ENCODE measurements around the gene GPR78.

The GPR78 gene

DNA sequence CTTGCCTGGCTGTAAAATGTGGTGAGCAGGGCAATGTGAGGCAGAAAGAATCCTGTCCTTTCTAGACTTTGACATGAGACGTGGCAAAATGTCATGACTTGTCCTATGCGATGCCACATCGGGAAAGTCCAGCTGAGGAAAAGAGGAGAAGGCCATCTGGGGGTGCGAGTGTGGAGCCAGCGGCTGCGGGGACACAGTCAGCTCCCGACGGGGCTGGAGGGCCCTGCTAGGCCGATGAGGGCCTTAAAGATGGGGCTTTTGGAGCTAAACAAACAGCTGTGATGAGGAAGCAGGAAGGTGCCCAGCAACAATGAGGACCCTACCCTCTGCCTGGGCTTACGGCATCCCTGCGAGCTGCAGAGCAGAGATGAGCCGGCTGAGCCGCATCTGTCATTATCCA lies 20.1 kb downstream of the GPR78 start:
- DNase-seq (ENCODE audit: low spot score) = no peak

DNA sequence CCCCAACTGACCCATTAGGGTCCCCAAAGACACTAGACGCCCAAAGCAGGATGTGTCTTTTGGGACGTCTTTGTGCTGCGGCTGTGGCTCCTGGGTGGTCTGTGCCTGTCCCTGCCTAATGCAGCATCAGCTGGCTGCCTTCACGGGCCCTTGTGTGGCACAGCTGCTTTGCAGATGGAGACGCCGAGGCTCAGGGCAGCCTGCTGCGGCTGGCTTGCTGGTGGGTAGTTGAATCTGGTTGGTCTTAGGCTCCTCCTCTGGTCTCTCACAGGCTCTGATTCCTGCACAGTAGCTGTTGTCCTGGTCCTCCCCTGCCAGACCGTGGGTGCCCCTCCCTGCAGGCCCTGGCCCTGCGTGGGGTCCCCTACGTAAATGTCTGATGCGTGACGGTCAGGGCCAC lies 20.5 kb downstream of the GPR78 start:
- DNase-seq (ENCODE audit: low spot score) = no peak

DNA sequence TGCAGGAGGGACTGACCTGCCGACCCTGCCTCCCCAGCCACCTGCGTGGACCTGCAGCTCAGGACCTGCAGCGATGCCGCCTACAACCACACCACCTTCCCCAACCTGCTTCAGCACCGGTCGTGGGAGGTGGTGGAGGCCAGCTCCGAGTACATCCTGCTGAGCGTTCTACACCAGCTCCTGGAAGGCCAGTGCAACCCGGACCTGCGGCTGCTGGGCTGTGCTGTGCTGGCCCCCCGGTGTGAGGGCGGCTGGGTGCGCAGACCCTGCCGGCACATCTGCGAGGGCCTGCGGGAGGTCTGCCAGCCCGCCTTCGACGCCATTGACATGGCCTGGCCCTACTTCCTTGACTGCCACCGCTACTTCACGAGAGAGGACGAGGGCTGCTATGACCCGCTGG lies 20.9 kb downstream of the GPR78 start:
- DNase-seq (ENCODE audit: low spot score) = no peak

- no peak for DNase-seq (ENCODE audit: low spot score)
Observed at GRCh38 chr4:8601556-8601955, 21.4 kb downstream of the GPR78 start.

DNA sequence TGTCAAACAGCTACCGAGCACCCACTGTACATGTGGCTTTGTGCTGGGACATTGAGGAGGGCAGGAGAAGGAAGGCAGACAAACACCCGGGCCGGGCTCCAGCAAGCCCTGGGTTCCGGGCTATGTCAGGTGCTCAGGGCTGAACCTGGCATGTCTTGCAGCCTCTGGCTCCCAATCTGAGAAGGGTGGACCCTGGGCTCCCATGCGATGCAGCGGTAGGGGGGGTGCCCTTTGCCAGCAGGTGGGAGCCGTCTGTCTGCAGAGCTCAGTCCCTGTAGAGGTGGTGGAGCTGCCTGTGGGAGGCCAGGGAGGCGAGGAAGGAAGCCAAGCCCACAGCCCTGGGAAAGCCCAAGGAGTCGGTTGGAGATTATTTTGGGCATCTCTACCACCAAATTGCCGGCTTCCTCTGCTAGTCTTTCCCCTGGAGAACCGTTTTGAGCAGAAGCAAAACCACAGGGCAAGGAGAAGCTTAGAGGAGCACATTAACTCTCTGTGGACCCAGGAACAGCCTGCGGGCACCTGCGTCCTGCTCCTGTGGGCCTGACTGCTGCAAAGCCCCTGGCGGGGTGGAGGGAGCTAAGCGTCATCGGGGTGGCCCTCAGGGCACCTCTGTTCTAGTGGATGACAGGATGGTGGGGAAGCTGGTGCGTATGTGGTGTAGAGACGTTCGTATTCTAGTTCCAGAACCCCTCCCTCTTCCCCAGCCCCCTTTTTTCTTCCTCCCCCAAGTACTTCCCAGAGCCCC lies 22.7 kb downstream of the GPR78 start:
- DNase-seq (ENCODE audit: low spot score) = no peak

- DNase-seq (ENCODE audit: low spot score) = no peak
Observed at GRCh38 chr4:8603931-8604330, 23.7 kb downstream of the GPR78 start.

GRCh38 chr4:8605289-8605688 lies 25.1 kb downstream of the GPR78 start:
- no peak for DNase-seq (ENCODE audit: low spot score)

GRCh38 chr4:8606476-8606875 lies 26.3 kb downstream of the GPR78 start:
- no peak for DNase-seq (ENCODE audit: low spot score)

DNA sequence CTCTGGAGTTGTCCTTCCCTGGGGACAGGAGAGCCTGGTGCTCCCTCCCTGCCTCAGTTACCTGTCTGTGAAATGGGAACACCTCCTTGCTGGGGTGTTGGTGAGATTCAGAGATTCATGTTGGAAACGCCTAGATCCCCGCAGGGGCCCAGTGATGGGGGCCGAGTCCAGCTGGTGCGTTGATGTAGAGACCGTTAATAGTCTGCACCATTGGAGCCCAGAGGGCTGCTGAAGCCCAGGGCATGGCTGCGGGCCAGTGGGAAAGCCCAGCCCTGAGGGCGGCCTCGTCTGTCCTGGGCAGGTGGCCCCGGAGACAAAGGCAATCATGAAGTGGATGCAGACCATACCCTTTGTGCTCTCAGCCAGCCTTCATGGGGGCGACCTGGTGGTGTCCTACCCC lies 26.8 kb downstream of the GPR78 start:
- no peak for DNase-seq (ENCODE audit: low spot score)

DNA sequence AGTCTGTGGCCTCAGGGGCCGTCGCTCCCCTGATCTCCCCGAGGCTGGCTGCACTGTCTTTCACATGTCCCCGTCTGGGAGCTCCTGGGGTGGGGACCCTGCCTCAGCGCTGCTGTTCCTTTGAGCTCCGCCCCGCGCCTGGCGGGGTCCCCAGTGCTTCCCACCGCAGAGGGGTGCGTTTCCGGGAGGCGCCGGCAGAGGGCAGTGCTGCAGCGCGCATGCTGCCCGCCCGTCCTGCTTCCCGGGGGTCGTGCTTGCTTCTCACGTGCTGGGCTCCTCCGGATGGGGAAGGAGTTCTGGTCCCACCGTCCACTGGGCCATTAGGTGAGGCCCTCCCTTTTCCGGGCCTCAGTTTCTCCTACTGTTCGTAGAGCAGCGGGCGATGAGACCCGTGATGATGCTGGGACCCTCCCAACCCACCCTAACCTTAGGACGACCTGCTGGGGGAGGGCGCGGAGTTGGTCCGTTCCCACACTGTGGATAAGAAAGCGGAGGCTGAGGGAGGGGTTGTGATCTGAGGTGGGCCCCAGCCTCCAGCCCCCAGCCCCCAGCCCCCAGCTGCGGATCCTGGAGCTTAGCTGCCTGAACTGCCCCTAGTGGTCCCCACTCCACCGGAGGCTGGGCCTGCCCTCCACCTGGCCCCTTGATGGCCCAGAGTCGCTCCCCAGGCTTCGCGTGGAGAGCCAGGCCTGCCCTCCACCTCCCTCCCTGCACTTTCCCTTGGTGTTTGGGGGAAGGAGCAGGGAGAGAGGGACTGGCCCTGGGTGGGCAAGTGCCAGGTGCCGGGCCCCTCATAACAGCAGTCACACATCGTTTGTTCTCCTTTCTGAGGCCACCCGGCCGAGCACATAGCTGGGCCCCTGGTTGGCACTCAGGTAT lies 27.6 kb downstream of the GPR78 start:
- peak; percentile 76 for DNase-seq (ENCODE audit: low spot score)

- DNase-seq (ENCODE audit: low spot score) = no peak
Observed at GRCh38 chr4:8608714-8609391, 28.7 kb downstream of the GPR78 start.

DNA sequence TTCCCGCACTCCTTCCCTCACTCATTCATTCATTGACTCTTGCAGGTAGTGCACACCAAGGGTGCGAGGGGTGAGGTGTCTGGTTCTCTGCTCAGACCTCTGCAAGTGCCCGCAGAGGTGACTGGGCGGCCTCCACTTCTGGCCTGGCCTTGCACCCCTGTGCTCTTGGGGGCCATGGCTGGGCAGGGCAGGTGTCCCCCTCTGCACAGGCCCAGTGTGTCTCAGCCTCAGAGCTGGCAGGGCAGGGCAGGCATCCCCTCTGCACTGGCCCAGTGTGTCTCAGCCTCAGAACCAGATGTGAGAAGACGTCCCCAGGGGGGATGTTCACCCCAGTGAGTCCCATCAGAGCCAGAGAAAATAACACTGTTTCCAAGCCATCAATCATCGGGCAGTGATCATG lies 29.2 kb downstream of the GPR78 start:
- DNase-seq (ENCODE audit: low spot score) = no peak

- no peak for DNase-seq (ENCODE audit: low spot score)
Observed at GRCh38 chr4:8609824-8610350, 29.7 kb downstream of the GPR78 start.

- no peak for DNase-seq (ENCODE audit: low spot score)
Observed at GRCh38 chr4:8610858-8611616, 30.8 kb downstream of the GPR78 start.

DNA sequence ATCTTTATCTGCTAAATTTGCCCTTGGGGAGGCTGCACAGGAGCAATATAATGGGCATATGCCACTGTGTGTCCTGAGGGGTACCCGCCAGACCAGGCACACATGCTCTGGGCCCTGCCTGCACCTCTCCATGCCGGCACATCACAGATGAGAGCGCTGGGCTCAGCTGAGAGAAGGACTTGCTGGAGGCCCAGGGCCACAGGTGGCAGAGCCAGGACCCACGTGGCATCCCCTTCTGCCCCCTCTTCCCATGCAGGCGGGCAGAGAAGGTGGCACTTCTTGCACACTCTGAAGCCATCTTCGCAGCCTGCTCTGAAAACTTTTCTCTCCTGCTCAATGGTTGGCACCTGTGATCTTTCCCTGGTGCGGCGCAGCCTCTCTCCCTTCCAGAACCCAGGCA lies 32.5 kb downstream of the GPR78 start:
- DNase-seq (ENCODE audit: low spot score) = no peak

GRCh38 chr4:8613421-8614364 lies 33.5 kb downstream of the GPR78 start:
- DNase-seq (ENCODE audit: low spot score) = no peak

DNA sequence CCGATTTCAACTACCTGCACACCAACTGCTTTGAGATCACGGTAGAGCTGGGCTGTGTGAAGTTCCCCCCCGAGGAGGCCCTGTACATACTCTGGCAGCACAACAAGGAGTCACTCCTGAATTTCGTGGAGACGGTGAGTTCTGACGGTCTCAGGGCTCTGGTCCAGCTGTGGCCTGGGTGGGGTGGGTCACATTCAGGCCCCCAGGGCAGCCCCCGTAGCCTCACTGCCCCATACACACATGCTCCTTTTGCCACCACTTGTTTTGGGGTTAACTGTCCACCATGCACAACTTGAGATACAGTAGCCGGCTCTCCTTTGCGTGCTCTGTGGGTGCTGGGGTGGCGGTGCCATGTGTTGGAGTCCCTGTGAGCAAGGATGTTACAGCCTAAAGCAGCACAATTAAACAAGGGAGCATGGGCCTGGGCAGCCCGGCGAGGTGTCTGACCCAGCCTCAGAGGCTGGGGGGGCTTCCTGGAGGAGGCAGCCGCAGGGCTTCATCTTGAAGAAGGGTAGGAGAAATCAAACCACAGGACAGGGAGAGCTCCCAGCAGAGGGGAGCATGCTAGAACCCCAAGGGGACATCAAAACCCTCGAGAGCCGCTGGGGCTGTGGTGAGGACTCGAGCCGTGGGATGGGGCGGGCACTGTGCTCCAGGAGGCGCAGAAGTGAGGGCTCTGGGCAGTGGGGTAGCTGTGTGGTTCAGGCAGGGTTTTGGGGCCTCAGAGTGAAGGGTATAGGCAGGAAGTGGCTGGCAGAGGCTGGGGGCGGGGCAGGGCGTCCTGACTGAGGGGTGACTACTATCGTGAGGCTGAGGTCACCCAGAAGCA lies 34.4 kb downstream of the GPR78 start:
- DNase-seq (ENCODE audit: low spot score) = no peak

- DNase-seq (ENCODE audit: low spot score) = no peak
Observed at GRCh38 chr4:8615366-8615765, 35.2 kb downstream of the GPR78 start.

GRCh38 chr4:8615921-8616787 lies 36.0 kb downstream of the GPR78 start:
- DNase-seq (ENCODE audit: low spot score) = no peak
